Measurements from ENCODE around the gene COL11A2. TPM values are rescaled to one million over a fixed set of nuclear protein-coding genes. Genes with fewer than 3 reads are reported as not detected.
"Not testable (repeated sequence)": the region's sequence is repeated elsewhere in the genome, so short reads cannot be mapped to it uniquely, and the experiment has no call there.

COL11A2 gene
- 1 to 10 TPM; 3.8 to 4.9 (median 3.8) TPM for polyA plus RNA-seq (ENCODE audit: insufficient read length in 3 of 3)

- DNase-seq (ENCODE audit: low read depth in 3 of 3, low spot score in 2 of 3), result no peak
These were observed at the start of gene COL11A2 for GRCh38 chr6:33192105-33192646. Gene COL11A2, minus strand, starts transcription at chr6:33192467. Its CDS starts 227 bp downstream, at chr6:33192240.

- no peak for DNase-seq (ENCODE audit: low read depth in 3 of 3, low spot score in 2 of 3)
These were observed 49.7 kb upstream of the COL11A2 start for GRCh38 chr6:33241968-33242367.

- no peak for DNase-seq (ENCODE audit: low read depth in 3 of 3, low spot score in 2 of 3)
These were observed 45.5 kb upstream of the COL11A2 start for GRCh38 chr6:33237741-33238140.

GRCh38 chr6:33236852-33237251 is 44.6 kb upstream of the COL11A2 start:
- no peak for DNase-seq (ENCODE audit: low read depth in 3 of 3, low spot score in 2 of 3)

GRCh38 chr6:33236328-33236727 is 44.1 kb upstream of the COL11A2 start:
- no peak for DNase-seq (ENCODE audit: low read depth in 3 of 3, low spot score in 2 of 3)

- DNase-seq (ENCODE audit: low read depth in 3 of 3, low spot score in 2 of 3), result no peak
These were observed 43.0 kb upstream of the COL11A2 start for GRCh38 chr6:33235221-33235634.

GRCh38 chr6:33226503-33227120 is 34.3 kb upstream of the COL11A2 start:
- not testable (repeated sequence) for DNase-seq (ENCODE audit: low read depth in 3 of 3, low spot score in 2 of 3)

- no peak for DNase-seq (ENCODE audit: low read depth in 3 of 3, low spot score in 2 of 3)
These were observed 25.4 kb upstream of the COL11A2 start for GRCh38 chr6:33217681-33218080.

- DNase-seq (ENCODE audit: low read depth in 3 of 3, low spot score in 2 of 3), result no peak
These were observed 25.0 kb upstream of the COL11A2 start for GRCh38 chr6:33217246-33217645.

- no peak for DNase-seq (ENCODE audit: low read depth in 3 of 3, low spot score in 2 of 3)
These were observed 23.9 kb upstream of the COL11A2 start for GRCh38 chr6:33216117-33216649.

- no peak for DNase-seq (ENCODE audit: low read depth in 3 of 3, low spot score in 2 of 3)
These were observed 23.2 kb upstream of the COL11A2 start for GRCh38 chr6:33215271-33216116.

GRCh38 chr6:33213989-33214335 is 21.7 kb upstream of the COL11A2 start:
- DNase-seq (ENCODE audit: low read depth in 3 of 3, low spot score in 2 of 3), result no peak

- no peak for DNase-seq (ENCODE audit: low read depth in 3 of 3, low spot score in 2 of 3)
These were observed 21.1 kb upstream of the COL11A2 start for GRCh38 chr6:33213166-33213988.

GRCh38 chr6:33212857-33213165 is 20.5 kb upstream of the COL11A2 start:
- DNase-seq (ENCODE audit: low read depth in 3 of 3, low spot score in 2 of 3), result no peak

- DNase-seq (ENCODE audit: low read depth in 3 of 3, low spot score in 2 of 3), result no peak
These were observed 19.6 kb upstream of the COL11A2 start for GRCh38 chr6:33211666-33212422.

GRCh38 chr6:33211136-33211535 is 18.9 kb upstream of the COL11A2 start:
- no peak for DNase-seq (ENCODE audit: low read depth in 3 of 3, low spot score in 2 of 3)

GRCh38 chr6:33209856-33210255 is 17.6 kb upstream of the COL11A2 start:
- DNase-seq (ENCODE audit: low read depth in 3 of 3, low spot score in 2 of 3), result no peak

GRCh38 chr6:33208091-33208967 is 16.1 kb upstream of the COL11A2 start, which contains the start of gene RING1:
Gene RING1, plus strand, starts transcription at chr6:33208500. Its CDS starts 323 bp downstream, at chr6:33208823.
- DNase-seq (ENCODE audit: low read depth in 3 of 3, low spot score in 2 of 3), result no peak

- DNase-seq (ENCODE audit: low read depth in 3 of 3, low spot score in 2 of 3), result peak in 1 of 3 donors; percentile 64
These were observed 15.4 kb upstream of the COL11A2 start for GRCh38 chr6:33207552-33208090.

All from right renal cortex interstitium (tissue), 3 donors.